K562 (cell line): ENCODE data around the gene BTBD17. TPM values are rescaled to one million over a fixed set of nuclear protein-coding genes. Genes with fewer than 3 reads are reported as not detected.

Experiments
- ASH1L ChIP-seq: fragments of 450-650 bp; IDR thresholded peaks from 2 replicates; pipeline ENCODE4 v1.6.1; 2018; ENCODE audit warnings: borderline replicate concordance, mild to moderate bottlenecking, low read depth; ENCODE audit not compliant: partially characterized antibody
- BDP1 ChIP-seq: IDR thresholded peaks from 3 replicates; pipeline ENCODE4 v1.6.1; 2011; ENCODE audit not compliant: insufficient read length, insufficient read depth
- ETV5 ChIP-seq: sonication (generic); formaldehyde crosslinking; IDR thresholded peaks from 2 replicates; pipeline ENCODE4 v1.4.0; 2020; ENCODE audit warnings: low read depth, mild to moderate bottlenecking, missing genetic modification reagents
- FOXK2 ChIP-seq, 2 experiments: fragments of 450-650 bp; IDR thresholded peaks in 1 of 2; conservative IDR thresholded peaks in 1 of 2; 2 replicates each; pipeline ENCODE4 v1.6.1; 2016; ENCODE audit warnings: low read depth in 2 of 2, mild to moderate bottlenecking in 1 of 2
- RCOR1 ChIP-seq, 2 experiments: IDR thresholded peaks; 2 replicates each; pipeline ENCODE4 v1.6.1; 2012; ENCODE audit warnings: low read depth in 2 of 2, low read length in 2 of 2, borderline replicate concordance in 1 of 2, improper control_type of control experiment in 1 of 2
- SAP30 ChIP-seq: fragments of 200-600 bp; sonication (generic); IDR thresholded peaks from 2 replicates; pipeline ENCODE4 v1.6.1; 2012; ENCODE audit warnings: borderline replicate concordance, low read depth, mild to moderate bottlenecking, moderate library complexity, low read length, control low read depth, inconsistent platforms; ENCODE audit not compliant: insufficient read depth, poor library complexity, severe bottlenecking
- SREBF1 ChIP-seq: fragments of 150-350 bp; IDR thresholded peaks from 2 replicates; pipeline ENCODE4 v1.6.1; 2014; ENCODE audit warnings: antibody characterized with exemption, low read depth, low read length, borderline replicate concordance
- YBX1 ChIP-seq: fragments of 450-650 bp; IDR thresholded peaks from 2 replicates; pipeline ENCODE4 v1.7.1; 2016; ENCODE audit warnings: mild to moderate bottlenecking
- ZNF436 ChIP-seq: fragments of 250-450, 450-650 bp; sonication (Bioruptor Pico); formaldehyde crosslinking; IDR thresholded peaks from 2 replicates; pipeline ENCODE4 v1.7.0; 2020; ENCODE audit warnings: mild to moderate bottlenecking
- ZSCAN32 ChIP-seq: fragments of 450-650 bp; formaldehyde crosslinking; IDR thresholded peaks from 2 replicates; pipeline ENCODE4 v1.4.0; 2020; ENCODE audit warnings: mild to moderate bottlenecking, moderate library complexity
- polyA plus RNA-seq, 8 experiments: library from polyadenylated mRNA; depleted of rRNA in 4 of 8; stranded (reverse) in 5 of 8; unstranded in 3 of 8; fragments of >200 nt; fragmentation: Nextera tagmentation in 2 of 8; fragmentation: Illumina TruSeq in 1 of 8; extraction: Ambion mirVana in 2 of 8; extraction: Trizol in 1 of 8; gene quantifications; 2 replicates each; pipeline versions ENCODE4 v1.2.1 to v1.2.3, GENCODE V29; 2011 to 2014; ENCODE audit warnings: inconsistent platforms in 1 of 8, missing spikeins in 1 of 8
- total RNA-seq, 7 experiments: library from RNA; depleted of rRNA in 6 of 7; stranded (reverse); fragments of >200 nt in 6 of 7; fragmentation: Illumina TruSeq in 2 of 7; extraction: Trizol in 2 of 7; gene quantifications; 2 replicates each; pipeline versions ENCODE4 v1.2.1 to v1.2.3, GENCODE V29; 2011 to 2021; ENCODE audit warnings: low replicate concordance in 1 of 7
- TF ChIP-seq, protein P1 (sequence below): fragments of 450-650 bp; formaldehyde crosslinking; IDR thresholded peaks from 2 replicates; pipeline ENCODE4 v1.4.0; 2020; ENCODE audit warnings: mild to moderate bottlenecking, moderate library complexity
- TF ChIP-seq, protein P2 (sequence below): fragments of 450-650 bp; formaldehyde crosslinking; IDR thresholded peaks from 2 replicates; pipeline ENCODE4 v1.4.0; 2020; ENCODE audit warnings: mild to moderate bottlenecking, moderate library complexity
- TF ChIP-seq, protein P3 (sequence below): IDR thresholded peaks from 3 replicates; pipeline ENCODE4 v1.6.1; 2011; ENCODE audit warnings: borderline replicate concordance, mild to moderate bottlenecking, moderate library complexity; ENCODE audit not compliant: insufficient read length; ENCODE audit errors: extremely low read depth
- TF ChIP-seq, protein P4 (sequence below): fragments of 250-450 bp; sonication (Bioruptor Pico); IDR thresholded peaks from 2 replicates; pipeline ENCODE4 v1.8.0; 2021; ENCODE audit warnings: mild to moderate bottlenecking, moderate library complexity
- TF ChIP-seq, protein P5 (sequence below): fragments of 200-800 bp; sonication (Bioruptor generic); IDR thresholded peaks from 2 replicates; pipeline ENCODE4 v1.6.1; 2017; ENCODE audit warnings: missing genetic modification characterization, missing compliant biosample characterization
- TF ChIP-seq, protein P6 (sequence below): sonication (generic); formaldehyde crosslinking; IDR thresholded peaks from 2 replicates; pipeline ENCODE4 v1.8.1; 2023; ENCODE audit warnings: mild to moderate bottlenecking, missing genetic modification reagents

BTBD17 gene
- total and polyA plus RNA-seq, 9 of the 15 experiments (the other 6 are each of a cell fraction or from before 2014, with no cell fraction given) = not detected

DNA sequence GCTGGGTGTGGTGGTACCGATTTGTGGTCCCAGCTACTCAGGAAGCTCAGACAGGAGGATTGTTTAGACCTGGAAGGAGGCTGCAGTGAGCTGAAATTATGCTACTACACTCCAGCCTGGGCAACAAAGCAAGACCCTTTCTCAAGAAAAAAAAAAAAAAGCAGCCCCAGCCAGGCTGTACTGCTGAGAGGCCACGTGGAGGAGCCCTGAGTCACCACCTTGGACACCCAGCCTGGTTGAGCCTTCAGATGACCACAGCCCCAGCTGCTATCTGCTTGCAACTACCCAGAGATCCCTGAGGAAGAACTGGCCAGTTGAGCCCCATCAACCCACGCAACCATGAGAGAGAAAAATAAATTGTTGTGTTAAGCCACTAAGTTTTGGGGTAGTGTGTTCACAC is 46.6 kb upstream of the BTBD17 start (continued):
- TF ChIP-seq, protein P1, sequence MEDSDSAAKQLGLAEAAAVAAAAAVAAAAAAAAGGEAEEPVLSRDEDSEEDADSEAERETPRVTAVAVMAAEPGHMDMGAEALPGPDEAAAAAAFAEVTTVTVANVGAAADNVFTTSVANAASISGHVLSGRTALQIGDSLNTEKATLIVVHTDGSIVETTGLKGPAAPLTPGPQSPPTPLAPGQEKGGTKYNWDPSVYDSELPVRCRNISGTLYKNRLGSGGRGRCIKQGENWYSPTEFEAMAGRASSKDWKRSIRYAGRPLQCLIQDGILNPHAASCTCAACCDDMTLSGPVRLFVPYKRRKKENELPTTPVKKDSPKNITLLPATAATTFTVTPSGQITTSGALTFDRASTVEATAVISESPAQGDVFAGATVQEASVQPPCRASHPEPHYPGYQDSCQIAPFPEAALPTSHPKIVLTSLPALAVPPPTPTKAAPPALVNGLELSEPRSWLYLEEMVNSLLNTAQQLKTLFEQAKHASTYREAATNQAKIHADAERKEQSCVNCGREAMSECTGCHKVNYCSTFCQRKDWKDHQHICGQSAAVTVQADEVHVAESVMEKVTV (CRISPR knock-in tag) = peak; percentile 76
- no peak for TF ChIP-seq SREBF1
- no peak for TF ChIP-seq ETV5 (CRISPR knock-in tag)
- no peak for TF ChIP-seq SAP30
- TF ChIP-seq, protein P2, sequence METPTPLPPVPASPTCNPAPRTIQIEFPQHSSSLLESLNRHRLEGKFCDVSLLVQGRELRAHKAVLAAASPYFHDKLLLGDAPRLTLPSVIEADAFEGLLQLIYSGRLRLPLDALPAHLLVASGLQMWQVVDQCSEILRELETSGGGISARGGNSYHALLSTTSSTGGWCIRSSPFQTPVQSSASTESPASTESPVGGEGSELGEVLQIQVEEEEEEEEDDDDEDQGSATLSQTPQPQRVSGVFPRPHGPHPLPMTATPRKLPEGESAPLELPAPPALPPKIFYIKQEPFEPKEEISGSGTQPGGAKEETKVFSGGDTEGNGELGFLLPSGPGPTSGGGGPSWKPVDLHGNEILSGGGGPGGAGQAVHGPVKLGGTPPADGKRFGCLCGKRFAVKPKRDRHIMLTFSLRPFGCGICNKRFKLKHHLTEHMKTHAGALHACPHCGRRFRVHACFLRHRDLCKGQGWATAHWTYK (CRISPR knock-in tag) = peak; percentile 72; the same call in 1 of the 2 replicates
- TF ChIP-seq FOXK2 (conservative IDR thresholded peaks at IDR 0.05 in 1 of 2, IDR thresholded peaks at IDR 0.05 in 1 of 2; ENCODE audit: low read depth in 2 of 2) = no peak
- TF ChIP-seq, protein P3, sequence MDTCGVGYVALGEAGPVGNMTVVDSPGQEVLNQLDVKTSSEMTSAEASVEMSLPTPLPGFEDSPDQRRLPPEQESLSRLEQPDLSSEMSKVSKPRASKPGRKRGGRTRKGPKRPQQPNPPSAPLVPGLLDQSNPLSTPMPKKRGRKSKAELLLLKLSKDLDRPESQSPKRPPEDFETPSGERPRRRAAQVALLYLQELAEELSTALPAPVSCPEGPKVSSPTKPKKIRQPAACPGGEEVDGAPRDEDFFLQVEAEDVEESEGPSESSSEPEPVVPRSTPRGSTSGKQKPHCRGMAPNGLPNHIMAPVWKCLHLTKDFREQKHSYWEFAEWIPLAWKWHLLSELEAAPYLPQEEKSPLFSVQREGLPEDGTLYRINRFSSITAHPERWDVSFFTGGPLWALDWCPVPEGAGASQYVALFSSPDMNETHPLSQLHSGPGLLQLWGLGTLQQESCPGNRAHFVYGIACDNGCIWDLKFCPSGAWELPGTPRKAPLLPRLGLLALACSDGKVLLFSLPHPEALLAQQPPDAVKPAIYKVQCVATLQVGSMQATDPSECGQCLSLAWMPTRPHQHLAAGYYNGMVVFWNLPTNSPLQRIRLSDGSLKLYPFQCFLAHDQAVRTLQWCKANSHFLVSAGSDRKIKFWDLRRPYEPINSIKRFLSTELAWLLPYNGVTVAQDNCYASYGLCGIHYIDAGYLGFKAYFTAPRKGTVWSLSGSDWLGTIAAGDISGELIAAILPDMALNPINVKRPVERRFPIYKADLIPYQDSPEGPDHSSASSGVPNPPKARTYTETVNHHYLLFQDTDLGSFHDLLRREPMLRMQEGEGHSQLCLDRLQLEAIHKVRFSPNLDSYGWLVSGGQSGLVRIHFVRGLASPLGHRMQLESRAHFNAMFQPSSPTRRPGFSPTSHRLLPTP = no peak
- no peak for TF ChIP-seq ASH1L
- TF ChIP-seq RCOR1 (IDR thresholded peaks at IDR 0.05; ENCODE audit: borderline replicate concordance in 1 of 2, low read depth in 2 of 2, low read length in 2 of 2) = peak in 1 of 2 experiments; percentile 26; a peak in 1 of 4 replicates
- TF ChIP-seq ZSCAN32 = no peak
- no peak for TF ChIP-seq BDP1
- TF ChIP-seq ZNF436 (CRISPR knock-in tag) = no peak
- TF ChIP-seq, protein P4, sequence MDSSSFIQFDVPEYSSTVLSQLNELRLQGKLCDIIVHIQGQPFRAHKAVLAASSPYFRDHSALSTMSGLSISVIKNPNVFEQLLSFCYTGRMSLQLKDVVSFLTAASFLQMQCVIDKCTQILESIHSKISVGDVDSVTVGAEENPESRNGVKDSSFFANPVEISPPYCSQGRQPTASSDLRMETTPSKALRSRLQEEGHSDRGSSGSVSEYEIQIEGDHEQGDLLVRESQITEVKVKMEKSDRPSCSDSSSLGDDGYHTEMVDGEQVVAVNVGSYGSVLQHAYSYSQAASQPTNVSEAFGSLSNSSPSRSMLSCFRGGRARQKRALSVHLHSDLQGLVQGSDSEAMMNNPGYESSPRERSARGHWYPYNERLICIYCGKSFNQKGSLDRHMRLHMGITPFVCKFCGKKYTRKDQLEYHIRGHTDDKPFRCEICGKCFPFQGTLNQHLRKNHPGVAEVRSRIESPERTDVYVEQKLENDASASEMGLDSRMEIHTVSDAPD (CRISPR knock-in tag) = no peak
- TF ChIP-seq, protein P5, sequence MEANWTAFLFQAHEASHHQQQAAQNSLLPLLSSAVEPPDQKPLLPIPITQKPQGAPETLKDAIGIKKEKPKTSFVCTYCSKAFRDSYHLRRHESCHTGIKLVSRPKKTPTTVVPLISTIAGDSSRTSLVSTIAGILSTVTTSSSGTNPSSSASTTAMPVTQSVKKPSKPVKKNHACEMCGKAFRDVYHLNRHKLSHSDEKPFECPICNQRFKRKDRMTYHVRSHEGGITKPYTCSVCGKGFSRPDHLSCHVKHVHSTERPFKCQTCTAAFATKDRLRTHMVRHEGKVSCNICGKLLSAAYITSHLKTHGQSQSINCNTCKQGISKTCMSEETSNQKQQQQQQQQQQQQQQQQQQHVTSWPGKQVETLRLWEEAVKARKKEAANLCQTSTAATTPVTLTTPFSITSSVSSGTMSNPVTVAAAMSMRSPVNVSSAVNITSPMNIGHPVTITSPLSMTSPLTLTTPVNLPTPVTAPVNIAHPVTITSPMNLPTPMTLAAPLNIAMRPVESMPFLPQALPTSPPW (CRISPR knock-in tag) = peak; percentile 61; the same call in 1 of the 2 replicates
- TF ChIP-seq, protein P6, sequence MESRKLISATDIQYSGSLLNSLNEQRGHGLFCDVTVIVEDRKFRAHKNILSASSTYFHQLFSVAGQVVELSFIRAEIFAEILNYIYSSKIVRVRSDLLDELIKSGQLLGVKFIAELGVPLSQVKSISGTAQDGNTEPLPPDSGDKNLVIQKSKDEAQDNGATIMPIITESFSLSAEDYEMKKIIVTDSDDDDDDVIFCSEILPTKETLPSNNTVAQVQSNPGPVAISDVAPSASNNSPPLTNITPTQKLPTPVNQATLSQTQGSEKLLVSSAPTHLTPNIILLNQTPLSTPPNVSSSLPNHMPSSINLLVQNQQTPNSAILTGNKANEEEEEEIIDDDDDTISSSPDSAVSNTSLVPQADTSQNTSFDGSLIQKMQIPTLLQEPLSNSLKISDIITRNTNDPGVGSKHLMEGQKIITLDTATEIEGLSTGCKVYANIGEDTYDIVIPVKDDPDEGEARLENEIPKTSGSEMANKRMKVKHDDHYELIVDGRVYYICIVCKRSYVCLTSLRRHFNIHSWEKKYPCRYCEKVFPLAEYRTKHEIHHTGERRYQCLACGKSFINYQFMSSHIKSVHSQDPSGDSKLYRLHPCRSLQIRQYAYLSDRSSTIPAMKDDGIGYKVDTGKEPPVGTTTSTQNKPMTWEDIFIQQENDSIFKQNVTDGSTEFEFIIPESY = 0 out of 2 replicates have a peak, but pooled peaks have one; percentile 25
- TF ChIP-seq YBX1 = no peak
